AG08395 (cell line): Measurements from ENCODE around the gene ADAMTS8.

Experiments used
- DNase-seq: peaks from one replicate; pipeline ENCODE4 v3.0.0; 2012; ENCODE audit warnings: mixed read lengths, low spot score

The ADAMTS8 gene

GRCh38 chr11:130420478-130421198 is 7.8 kb downstream of the ADAMTS8 start:
- DNase-seq: no peak

GRCh38 chr11:130418756-130419155 is 9.7 kb downstream of the ADAMTS8 start:
- DNase-seq: peak; percentile 71

- no peak for DNase-seq
Observed at GRCh38 chr11:130418210-130418609, 10.2 kb downstream of the ADAMTS8 start.

- DNase-seq: no peak
Observed at GRCh38 chr11:130416906-130417305, 11.5 kb downstream of the ADAMTS8 start.

GRCh38 chr11:130416530-130416882 is 11.9 kb downstream of the ADAMTS8 start:
- no peak for DNase-seq

GRCh38 chr11:130415731-130416529 is 12.5 kb downstream of the ADAMTS8 start:
- DNase-seq: no peak

GRCh38 chr11:130414107-130415080 is 14.0 kb downstream of the ADAMTS8 start:
- DNase-seq: no peak

- DNase-seq: peak; percentile 95
Observed at GRCh38 chr11:130413405-130414106, 14.9 kb downstream of the ADAMTS8 start.

GRCh38 chr11:130411223-130411622 is 17.2 kb downstream of the ADAMTS8 start:
- no peak for DNase-seq

GRCh38 chr11:130409594-130410388 is 18.6 kb downstream of the ADAMTS8 start:
- DNase-seq: no peak

GRCh38 chr11:130408901-130409300 is 19.5 kb downstream of the ADAMTS8 start:
- no peak for DNase-seq

GRCh38 chr11:130408401-130408890 is 20.0 kb downstream of the ADAMTS8 start:
- DNase-seq: no peak

GRCh38 chr11:130407978-130408377 is 20.4 kb downstream of the ADAMTS8 start:
- peak; percentile 90 for DNase-seq

GRCh38 chr11:130405428-130405827 is 23.0 kb downstream of the ADAMTS8 start:
- no peak for DNase-seq

- DNase-seq: no peak
Observed at GRCh38 chr11:130404727-130405126, 23.7 kb downstream of the ADAMTS8 start.

GRCh38 chr11:130403967-130404366 is 24.4 kb downstream of the ADAMTS8 start:
- no peak for DNase-seq

- DNase-seq: peak; percentile 83
Observed at GRCh38 chr11:130403271-130403804, 25.1 kb downstream of the ADAMTS8 start.

GRCh38 chr11:130402570-130402969 is 25.8 kb downstream of the ADAMTS8 start:
- no peak for DNase-seq

GRCh38 chr11:130400781-130401483 is 27.5 kb downstream of the ADAMTS8 start:
- DNase-seq: peak; percentile 55

GRCh38 chr11:130399196-130399595 is 29.2 kb downstream of the ADAMTS8 start:
- DNase-seq: no peak
